Right renal pelvis (tissue), 4 donors: ENCODE data around the gene SLC17A9. TPM values are rescaled to one million over a fixed set of nuclear protein-coding genes. Genes with fewer than 3 reads are reported as not detected.

Source experiments
- DNase-seq, 4 donors: peaks; one replicate each; pipeline ENCODE4 v3.0.0-alpha.2; 2013; ENCODE audit warnings: low read depth in 4 of 4, low spot score in 3 of 4, missing footprints in 1 of 4
- polyA plus RNA-seq, 4 donors: library from polyadenylated mRNA; unstranded; fragments of 120-200 nt; gene quantifications; one replicate each; pipeline ENCODE4 v1.2.1, GENCODE V29; 2013; ENCODE audit not compliant: insufficient read length in 4 of 4

SLC17A9 gene
- polyA plus RNA-seq = 1 to 10 TPM; 1.3 to 2.0 (median 1.7) TPM

DNA sequence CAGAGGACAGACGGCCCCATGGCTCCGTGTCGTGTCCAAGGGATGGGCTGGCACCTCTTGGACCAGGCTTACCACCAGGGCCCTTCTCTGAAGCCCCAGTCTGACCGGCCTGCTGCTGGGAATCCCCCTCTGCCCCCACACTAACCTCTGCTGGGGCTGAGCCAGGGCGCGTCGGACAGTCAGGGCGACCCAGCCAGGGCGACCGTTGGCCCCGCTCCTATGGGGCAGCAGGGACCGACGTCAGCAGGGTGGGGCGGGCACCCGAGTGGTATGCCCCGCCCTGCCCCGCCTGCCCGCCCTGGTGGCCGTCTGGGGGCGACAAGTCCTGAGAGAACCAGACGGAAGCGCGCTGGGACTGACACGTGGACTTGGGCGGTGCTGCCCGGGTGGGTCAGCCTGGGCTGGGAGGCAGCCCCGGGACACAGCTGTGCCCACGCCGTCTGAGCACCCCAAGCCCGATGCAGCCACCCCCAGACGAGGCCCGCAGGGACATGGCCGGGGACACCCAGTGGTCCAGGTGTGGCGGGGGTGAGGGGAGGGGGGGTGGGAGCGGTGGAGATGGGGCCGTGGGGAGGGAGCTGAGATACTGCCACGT lies at the start of gene SLC17A9:
SLC17A9 (plus strand) TSS at position 337 of the 595 bp plus-strand sequence; CDS start at position 459, 122 bp downstream.
- no peak for DNase-seq

GRCh38 chr20:62902926-62903615 lies 49.4 kb upstream of the SLC17A9 start:
- no peak for DNase-seq

- DNase-seq = no peak
Measured at GRCh38 chr20:62905536-62906117, 46.9 kb upstream of the SLC17A9 start.

GRCh38 chr20:62906209-62906608 lies 46.3 kb upstream of the SLC17A9 start:
- no peak for DNase-seq

DNA sequence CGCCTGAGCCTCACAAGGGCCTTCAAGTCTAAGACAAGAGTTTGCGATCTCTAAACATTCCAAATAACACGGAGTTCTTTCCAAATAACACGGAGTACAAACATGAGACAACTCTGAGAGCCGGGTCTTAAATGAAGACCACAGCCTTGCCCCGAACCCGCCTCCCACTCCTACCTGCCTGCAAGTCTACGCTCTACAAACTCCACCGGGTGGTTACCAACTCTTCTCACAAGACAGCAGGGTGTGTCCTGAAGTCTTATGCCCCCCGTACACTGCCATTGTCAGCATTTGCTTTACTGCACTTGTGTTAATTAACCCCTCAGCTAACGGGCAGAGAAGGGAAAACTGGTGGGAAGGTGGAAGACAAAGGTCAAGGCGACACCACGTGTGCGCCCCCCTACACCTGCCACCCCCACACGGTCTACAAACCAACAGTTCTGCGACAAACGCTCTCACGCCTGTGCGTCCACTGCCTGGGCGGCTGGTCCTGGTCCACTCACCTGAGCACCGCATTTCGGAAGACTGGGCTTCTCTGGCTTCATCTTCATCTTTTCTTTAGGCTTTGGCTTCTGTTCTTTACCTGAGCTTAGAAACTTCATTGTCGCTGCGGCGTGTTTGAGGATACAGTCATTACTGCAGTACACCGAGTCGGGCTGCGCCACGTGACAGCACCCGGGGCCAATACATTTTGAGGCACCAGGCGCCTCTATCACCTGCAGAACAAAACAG lies 45.7 kb upstream of the SLC17A9 start:
- no peak for DNase-seq

GRCh38 chr20:62907384-62908317 lies 44.9 kb upstream of the SLC17A9 start:
- no peak for DNase-seq

DNA sequence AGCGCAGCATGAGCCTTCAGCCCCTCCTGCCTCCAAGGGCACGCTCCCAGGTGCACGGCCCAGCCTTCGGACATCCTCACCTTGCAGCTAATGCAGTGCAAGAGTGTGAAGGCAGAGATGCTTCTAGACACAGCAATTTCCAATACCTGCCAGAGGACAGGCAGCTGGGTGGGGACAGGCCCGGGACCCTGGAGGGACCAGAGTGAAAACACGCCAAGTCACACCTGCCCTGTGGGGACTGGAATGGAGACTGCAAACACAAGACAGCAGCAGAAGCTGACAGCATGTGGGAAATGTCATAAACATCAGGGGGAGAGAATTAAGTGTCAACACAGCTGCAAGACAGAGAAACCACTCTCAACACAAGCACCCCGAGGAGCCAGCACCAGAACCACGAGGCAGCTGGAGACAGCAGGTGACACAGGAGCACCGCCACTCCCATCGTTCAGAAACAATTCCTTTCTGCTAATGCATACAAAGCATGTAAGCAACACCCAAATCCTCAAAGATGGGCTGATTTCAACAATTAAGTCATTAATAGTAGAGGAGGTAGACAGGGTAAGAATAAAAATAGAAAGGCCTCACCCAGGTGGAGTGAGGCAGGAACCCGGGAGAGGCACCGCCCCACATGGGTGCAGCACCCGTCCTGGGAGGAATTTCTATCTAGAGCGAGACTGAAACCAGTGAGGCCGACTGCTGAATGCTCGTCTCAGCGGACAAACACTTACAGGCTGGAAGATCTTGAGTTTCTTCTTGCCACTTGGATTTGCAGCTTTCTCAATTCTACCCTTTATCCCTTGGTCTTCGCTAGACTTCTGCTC lies 43.3 kb upstream of the SLC17A9 start:
- DNase-seq = no peak

DNA sequence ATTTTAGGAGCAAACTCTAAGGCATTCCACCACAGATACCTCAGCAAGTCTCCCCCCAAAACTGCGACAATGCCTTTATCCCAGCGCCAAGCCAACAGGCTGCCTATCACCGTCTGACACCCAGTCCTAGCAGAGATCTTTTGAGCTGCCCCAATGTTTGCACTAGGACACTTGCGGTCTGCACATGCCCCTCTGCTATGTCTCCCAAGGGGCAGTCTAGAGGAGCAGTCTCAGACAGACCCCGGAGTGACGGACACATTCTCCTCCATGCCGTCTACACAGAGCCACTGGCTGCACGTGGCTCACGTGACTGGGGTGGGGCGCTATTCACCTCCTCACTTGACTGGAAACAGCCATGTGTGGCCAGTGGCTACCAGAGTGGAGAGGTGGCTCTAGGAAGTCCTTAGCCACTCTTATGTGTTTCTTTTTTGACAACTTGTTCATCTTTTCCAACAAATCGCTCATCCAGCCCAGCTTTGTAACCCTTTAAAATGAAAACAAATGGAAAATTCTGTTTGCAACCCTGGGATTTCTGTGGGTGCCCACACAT lies 42.2 kb upstream of the SLC17A9 start:
- no peak for DNase-seq

DNA sequence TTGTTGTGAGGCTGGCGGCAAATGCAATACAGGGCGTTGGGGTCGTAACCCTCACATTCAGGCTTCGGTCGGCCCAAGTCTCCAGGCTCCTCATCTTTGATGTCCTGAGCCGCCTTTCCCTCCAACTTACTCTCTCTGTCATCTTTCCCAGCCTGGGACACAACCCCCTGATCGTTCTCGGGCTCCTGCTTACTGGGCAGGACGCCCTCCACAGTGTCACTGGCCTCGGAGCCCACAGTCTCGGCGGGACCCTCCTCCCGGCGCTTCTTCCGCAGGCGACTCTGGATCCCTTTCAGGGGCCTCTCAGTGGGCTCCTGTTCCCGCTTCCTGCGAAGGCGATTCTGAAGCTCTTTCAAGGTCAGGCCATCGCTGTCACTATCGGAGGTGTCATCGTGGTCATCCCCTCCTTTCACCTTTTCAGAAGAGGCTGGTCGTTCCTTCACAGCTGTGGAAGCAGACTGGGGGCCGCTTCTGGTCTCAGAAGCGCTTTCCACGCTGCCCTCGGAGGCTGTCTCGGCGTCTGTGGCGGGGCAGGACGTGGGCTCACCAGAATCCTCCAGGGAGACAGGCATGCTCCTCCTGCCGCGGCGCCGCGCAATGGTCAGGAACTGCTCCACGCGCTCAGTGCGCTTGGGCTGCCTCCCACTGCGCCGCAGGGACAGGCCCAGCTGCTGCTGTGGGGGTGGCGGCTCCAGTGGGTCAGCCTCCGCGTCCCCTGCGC lies 41.6 kb upstream of the SLC17A9 start:
- no peak for DNase-seq

DNA sequence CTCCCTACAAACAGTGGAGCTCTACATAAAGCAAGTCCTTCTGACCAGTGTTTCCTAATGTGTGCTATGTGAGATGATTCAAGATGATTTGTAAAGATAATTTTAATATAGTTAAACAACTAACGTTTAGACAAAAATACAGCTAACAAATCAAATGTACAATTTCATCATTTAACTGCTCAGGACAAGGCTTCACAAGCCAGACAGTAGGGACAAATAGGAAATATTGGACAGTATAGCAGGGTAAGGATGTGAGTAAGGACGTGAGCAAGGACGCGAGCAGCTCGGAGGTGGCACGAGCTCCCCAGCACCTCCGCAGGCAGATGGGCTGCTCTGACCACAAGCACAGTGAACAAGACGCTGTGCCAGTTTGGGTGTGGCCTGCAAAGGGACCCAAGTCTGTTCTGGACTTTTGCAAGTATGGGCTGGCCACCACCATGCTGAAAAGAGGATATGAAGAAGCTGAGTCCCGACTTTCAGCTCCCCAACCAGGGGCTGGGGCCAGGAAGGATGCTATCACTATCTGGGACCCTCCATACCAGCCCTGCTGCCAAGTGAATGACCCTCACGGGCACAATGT lies 40.7 kb upstream of the SLC17A9 start:
- DNase-seq = no peak

DNA sequence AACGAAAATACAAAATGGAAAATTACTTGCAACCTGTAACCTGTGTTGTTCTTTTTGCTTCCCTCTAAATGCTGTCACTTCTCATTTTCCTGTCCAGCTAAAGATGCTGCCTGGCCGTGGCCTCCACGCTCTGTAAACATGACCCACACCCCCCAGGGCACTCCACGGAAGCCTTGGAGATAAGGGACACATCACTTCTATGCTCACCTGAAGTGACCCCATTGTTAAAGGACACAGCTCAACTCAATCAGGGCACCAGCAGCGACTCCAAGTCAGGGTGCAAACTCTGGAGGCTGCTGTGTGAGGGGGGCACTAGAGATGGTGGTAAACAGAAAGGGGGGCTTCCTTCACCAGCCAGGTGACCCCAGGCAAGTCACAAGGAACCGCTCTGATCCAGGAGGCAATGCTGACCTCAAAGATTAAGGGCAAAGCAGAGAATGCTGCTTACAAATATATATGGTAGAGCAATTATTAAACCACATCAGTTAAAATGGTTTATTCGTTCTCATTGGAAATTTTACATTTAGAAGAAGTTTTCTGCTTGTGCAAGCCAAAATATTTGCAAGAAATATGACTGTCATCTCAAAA lies 39.4 kb upstream of the SLC17A9 start:
- no peak for DNase-seq

- no peak for DNase-seq
Measured at GRCh38 chr20:62914436-62914835, 38.1 kb upstream of the SLC17A9 start.

GRCh38 chr20:62914970-62915457 lies 37.5 kb upstream of the SLC17A9 start:
- no peak for DNase-seq

DNA sequence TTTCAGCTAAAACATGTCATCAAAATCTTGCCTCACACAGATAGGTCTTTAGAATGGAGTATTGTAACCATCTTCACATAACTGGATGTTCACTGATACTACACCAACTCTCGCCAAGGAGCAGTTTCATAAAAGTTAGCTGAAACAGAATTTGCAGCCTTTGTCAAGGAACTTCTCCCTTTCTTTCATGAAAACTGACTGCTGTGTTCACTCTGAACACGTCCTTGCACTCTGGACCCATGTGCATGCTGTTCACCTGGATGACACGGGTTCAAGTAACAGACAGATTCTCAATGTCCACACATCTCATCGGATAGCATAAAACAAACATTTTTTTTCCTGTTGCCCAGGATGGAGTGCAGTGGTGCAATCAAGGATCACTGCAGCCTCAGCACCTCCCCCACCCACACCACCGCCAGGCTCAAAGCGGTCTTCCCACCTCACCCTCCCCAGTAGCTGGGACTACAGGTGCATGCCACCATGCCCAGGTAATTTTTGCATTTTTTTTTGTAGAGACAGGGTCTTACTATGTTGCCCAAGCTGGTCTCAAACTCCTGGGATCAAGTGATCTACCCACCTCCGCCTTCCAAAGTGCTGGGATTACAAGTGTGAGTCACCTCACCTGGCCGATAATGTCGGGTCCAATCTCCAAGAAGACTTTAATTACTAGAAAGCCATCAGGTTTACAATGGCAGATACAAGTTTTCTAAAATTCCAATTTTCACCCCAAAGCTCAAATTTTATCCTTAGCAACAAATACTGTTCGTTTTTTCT lies 35.6 kb upstream of the SLC17A9 start:
- DNase-seq = no peak

GRCh38 chr20:62917720-62918119 lies 34.8 kb upstream of the SLC17A9 start:
- no peak for DNase-seq

- DNase-seq = no peak
Measured at GRCh38 chr20:62918147-62918546, 34.4 kb upstream of the SLC17A9 start.

DNA sequence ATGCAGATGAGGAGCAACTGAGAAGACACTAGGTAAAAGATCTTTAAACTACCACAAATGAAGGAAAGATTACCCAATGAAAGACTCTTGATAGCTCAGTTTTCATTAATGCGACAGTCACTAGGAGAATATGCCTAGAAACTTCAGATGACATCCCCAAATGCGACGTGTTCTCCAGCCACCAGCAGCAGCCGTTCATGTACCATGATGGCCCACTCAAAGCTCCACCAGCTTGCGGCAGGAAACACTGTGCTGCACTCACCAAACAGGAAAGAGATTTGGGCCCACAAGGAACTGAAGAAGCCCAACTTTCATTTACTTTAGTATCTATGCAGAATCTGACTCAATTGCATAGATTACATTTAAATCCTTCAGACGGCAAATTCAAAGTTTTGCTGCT lies 33.7 kb upstream of the SLC17A9 start:
- no peak for DNase-seq
